Duodenal mucosa (tissue), 2 donors: Measurements from ENCODE around the gene RFXAP.

ENCODE experiments used
- H3K27ac ChIP-seq: one replicate; pipeline ENCODE4 v1.7.0; 2013; ENCODE audit warnings: low read depth, low read length
- H3K27me3 ChIP-seq, 2 donors: one replicate each; pipeline ENCODE4 v1.7.0; 2013; ENCODE audit warnings: low read length in 2 of 2, control low read depth in 1 of 2; ENCODE audit not compliant: insufficient read depth in 2 of 2, control insufficient read depth in 1 of 2
- H3K36me3 ChIP-seq, 2 donors: one replicate each; pipeline ENCODE4 v1.7.0; 2013; ENCODE audit warnings: low read length in 2 of 2, control low read depth in 1 of 2; ENCODE audit not compliant: insufficient read depth in 2 of 2, control insufficient read depth in 1 of 2
- H3K4me1 ChIP-seq, 2 donors: one replicate each; pipeline ENCODE4 v1.7.0; 2013; ENCODE audit warnings: low read length in 2 of 2, control low read depth in 1 of 2; ENCODE audit not compliant: insufficient read depth in 2 of 2, control insufficient read depth in 1 of 2
- H3K4me3 ChIP-seq, 2 donors: one replicate each; pipeline ENCODE4 v1.7.0; 2013; ENCODE audit warnings: low read length in 2 of 2, low read depth in 1 of 2
- H3K9ac ChIP-seq, 2 donors: one replicate each; pipeline ENCODE4 v1.7.0; 2013; ENCODE audit warnings: low read length in 2 of 2, low read depth in 1 of 2
- H3K9me3 ChIP-seq, 2 donors: one replicate each; pipeline ENCODE4 v1.7.0; 2013; ENCODE audit warnings: low read length in 2 of 2, control low read depth in 1 of 2; ENCODE audit not compliant: control insufficient read depth in 1 of 2

RFXAP gene

DNA sequence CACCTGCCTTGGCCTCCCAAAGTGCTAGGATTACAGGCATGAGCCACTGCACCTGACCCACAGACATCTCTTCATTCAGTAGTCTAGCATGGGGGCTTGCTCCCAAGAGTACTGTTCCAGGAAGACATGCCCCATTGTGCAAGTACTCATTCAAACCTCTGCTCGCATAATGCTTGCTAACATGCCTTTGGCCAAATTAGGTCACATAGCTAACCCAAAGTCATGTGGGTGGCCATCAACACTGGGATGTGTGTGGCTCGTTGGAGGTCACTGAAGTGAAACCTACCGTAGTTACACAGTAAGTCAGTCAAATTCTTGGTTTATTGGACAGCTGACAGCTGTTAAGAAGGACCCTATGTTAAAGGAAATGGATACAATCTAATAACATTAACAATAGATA is 20.3 kb downstream of the RFXAP start:
- H3K9ac ChIP-seq, result no peak overlapping the region
- no peaks in the 10 kb centered on the region for H3K27me3 ChIP-seq
- no peak overlapping the region for H3K4me3 ChIP-seq
- H3K9me3 ChIP-seq, result no peaks in the 10 kb centered on the region
- no peaks in the 10 kb centered on the region for H3K36me3 ChIP-seq
- H3K4me1 ChIP-seq, result no peaks in the 10 kb centered on the region
- no peak overlapping the region for H3K27ac ChIP-seq

DNA sequence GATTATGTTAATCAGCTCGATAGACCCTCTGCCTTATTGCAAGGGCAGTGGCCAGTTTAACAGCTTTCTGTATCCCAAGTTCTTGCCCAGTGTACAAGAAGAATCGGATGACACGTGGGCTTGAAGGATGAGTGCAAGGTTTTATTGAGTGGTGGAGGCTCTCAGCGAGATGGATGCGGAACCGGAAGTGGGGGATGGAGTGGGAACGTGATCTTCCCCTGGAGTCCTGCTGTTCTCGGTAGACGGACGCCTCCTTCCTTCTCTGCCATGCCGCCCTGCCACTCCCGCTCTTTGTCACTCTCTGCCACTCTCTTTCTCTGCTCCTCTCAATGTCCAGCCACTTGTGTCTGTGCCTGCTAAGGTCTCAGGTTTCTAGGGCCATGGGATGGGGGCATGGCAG is 21.0 kb downstream of the RFXAP start:
- Histone ChIP-seq H3K27me3 (no peaks in the 10 kb centered on the region), H3K9ac (no peak overlapping the region), H3K27ac (no peak overlapping the region), H3K36me3 (no peaks in the 10 kb centered on the region), H3K4me1 (no peaks in the 10 kb centered on the region), H3K9me3 (no peaks in the 10 kb centered on the region), H3K4me3 (no peak overlapping the region)

DNA sequence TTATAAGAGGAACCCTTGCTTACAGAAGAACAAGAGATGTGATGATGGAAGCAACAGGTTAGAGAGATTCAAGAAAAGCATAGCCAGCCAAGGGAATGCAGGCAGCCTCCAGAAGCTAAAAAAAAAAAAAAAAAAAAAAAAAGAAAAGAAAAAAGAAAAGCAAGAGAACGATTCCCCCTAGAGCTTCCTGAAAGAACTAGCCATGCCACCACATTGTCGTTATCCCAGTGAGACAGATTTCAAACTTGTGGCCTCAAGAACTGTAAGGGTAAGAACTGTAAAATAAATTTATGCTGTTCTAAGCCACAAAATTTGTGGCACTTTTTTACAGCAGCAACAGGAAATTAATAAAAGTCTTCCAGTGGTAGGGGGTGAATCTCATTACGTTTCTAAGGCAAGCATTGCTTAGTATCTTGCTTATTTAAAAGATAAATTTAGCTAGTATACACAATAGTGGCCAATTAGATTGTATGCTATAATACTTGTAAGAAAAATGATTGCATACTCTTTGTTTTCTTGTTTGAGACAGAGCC is 21.8 kb downstream of the RFXAP start:
- H3K4me3 ChIP-seq, result no peak overlapping the region
- H3K9ac ChIP-seq, result no peak overlapping the region
- no peaks in the 10 kb centered on the region for H3K27me3 ChIP-seq
- no peak overlapping the region for H3K27ac ChIP-seq
- H3K4me1 ChIP-seq, result no peaks in the 10 kb centered on the region
- no peaks in the 10 kb centered on the region for H3K9me3 ChIP-seq
- no peaks in the 10 kb centered on the region for H3K36me3 ChIP-seq

DNA sequence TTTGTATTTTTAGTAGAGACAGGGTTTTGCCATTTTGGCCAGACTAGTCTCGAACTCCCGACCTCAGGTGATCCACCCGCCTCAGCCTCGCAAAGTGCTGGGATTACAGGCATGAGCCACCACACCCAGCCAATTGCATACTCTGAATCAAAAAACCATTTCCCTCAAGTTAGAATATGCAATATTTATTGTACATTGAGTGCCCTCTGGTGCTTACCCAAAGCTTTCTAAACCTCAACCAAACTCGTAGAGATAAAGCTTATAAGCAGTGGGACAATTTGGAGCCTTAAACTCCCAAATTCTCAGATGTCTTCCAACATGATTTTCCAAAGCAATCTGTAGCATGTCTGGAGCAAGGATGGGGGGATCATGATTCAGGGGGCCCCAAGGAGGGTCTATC is 22.4 kb downstream of the RFXAP start:
- Histone ChIP-seq H3K27me3 (no peaks in the 10 kb centered on the region), H3K27ac (no peak overlapping the region), H3K9me3 (no peaks in the 10 kb centered on the region), H3K4me3 (no peak overlapping the region), H3K36me3 (no peaks in the 10 kb centered on the region), H3K4me1 (no peaks in the 10 kb centered on the region), H3K9ac (no peak overlapping the region)

DNA sequence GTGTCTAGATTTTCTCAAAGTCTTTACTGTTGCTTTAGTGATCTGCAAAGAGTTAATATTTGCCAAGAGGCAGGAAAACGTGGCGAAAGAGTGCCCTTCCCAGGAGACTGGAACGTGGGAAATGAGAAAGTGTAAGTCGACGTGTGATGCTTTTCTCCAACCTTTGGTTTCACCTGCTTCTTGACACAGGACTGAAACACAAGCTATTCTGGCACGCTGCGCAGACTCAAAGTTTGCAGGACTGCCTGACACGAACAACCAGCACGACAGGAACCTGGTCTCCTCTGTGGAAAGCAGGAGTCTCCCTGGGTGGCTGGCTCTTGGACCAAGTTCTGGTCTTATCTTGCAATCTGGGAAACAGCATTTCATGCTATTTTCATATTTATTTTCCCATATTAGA is 28.6 kb downstream of the RFXAP start:
- H3K9me3 ChIP-seq, result no peaks in the 10 kb centered on the region
- H3K9ac ChIP-seq, result no peak overlapping the region
- no peaks in the 10 kb centered on the region for H3K4me1 ChIP-seq
- H3K27ac ChIP-seq, result no peak overlapping the region
- H3K27me3 ChIP-seq, result no peaks in the 10 kb centered on the region
- H3K36me3 ChIP-seq, result no peaks in the 10 kb centered on the region
- H3K4me3 ChIP-seq, result no peak overlapping the region

DNA sequence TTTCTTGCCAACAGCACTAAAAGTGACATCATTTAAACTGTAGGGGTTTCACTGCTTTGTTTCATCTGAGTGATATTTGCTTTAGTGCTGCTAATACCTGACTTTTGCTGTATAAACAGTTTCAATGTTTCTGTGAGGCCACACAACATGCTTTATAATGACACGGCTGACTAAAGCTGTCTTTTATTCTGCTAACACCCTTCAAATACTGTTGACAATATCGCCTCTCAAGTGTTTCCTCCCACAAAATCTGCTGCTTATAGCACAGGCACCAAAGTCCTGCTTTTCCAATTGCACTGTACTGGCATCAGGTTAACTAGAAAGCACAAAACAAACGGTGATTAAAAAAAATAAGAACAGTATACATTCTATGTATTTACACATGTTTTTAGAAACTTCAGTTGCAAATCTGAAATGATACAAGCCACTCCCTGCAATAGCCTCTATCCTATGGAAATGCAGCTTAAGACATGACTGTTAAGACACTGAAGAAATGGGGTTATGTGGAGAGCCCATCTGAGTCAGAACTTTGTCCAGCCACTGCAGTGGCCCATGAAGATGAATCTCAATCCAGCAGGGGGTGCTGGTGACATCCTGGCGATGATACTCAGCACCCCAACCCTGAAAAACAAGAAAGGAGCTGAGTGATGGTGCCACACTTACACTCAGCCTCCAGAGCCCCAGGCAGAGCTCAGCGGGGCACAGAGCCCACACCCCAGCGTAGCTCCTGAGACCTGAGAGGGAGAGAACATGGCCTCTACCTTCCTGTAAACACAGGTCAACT is 29.4 kb downstream of the RFXAP start:
- H3K9me3 ChIP-seq, result no peaks in the 10 kb centered on the region
- no peaks in the 10 kb centered on the region for H3K27me3 ChIP-seq
- H3K36me3 ChIP-seq, result no peaks in the 10 kb centered on the region
- H3K4me3 ChIP-seq, result no peak overlapping the region
- no peak overlapping the region for H3K9ac ChIP-seq
- H3K27ac ChIP-seq, result no peak overlapping the region
- H3K4me1 ChIP-seq, result no peaks in the 10 kb centered on the region

DNA sequence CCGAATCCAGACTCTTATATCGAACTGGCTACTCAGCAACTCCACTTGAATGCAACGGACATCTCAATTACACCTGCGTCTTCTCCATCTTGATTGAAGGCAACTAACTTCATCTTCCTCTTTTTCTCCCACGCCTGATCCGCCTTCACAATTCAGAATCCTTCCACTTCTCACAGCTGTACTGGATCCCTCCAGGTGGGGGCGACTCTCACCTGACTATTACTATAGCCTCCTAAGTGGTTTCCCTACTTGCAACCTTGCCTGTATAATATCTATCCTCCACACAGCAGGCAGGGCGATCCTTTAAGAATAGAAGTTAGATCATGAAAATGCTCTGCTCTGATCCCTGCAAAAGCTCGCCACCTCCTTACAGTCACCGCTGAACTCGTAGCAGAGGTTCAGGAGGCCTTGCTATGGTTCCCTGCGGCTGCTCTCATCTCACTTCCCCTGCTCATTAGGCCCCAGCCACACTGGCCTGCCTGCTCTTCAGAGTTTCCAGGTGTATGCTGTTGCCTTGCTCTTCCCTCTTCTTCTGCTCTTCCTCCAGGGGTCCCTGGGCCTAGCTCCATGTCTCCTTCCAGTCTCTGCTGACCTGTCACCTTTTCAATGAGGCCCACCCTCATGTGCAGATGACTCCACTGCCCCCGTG is 31.9 kb downstream of the RFXAP start:
- H3K4me1 ChIP-seq, result no peaks in the 10 kb centered on the region
- no peaks in the 10 kb centered on the region for H3K27me3 ChIP-seq
- H3K36me3 ChIP-seq, result no peaks in the 10 kb centered on the region
- no peaks in the 10 kb centered on the region for H3K9me3 ChIP-seq
- no peak overlapping the region for H3K9ac ChIP-seq
- H3K27ac ChIP-seq, result no peak overlapping the region
- no peak overlapping the region for H3K4me3 ChIP-seq

DNA sequence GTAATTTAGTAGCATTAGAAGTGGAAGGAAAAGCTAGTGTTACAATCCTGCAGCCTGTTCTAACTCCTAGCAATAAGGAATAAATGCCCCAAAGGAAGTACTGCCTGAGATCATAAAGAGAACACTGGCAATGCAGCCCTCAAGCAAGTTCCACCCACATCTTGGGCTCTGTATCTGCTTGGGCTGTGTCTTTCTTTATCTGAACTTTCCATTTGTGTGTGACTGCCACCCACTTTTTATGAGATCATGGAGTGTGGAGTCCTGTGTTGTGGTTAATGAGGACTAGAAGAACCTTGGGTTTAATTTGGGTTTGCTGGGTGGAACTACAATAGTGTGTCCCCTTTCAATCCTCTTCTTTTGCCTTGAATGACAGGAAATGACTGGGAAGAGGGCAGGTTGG is 38.2 kb downstream of the RFXAP start:
- Histone ChIP-seq H3K4me1 (no peaks in the 10 kb centered on the region), H3K27ac (no peak overlapping the region), H3K4me3 (no peak overlapping the region), H3K36me3 (no peaks in the 10 kb centered on the region), H3K9ac (no peak overlapping the region), H3K9me3 (no peaks in the 10 kb centered on the region), H3K27me3 (no peaks in the 10 kb centered on the region)

DNA sequence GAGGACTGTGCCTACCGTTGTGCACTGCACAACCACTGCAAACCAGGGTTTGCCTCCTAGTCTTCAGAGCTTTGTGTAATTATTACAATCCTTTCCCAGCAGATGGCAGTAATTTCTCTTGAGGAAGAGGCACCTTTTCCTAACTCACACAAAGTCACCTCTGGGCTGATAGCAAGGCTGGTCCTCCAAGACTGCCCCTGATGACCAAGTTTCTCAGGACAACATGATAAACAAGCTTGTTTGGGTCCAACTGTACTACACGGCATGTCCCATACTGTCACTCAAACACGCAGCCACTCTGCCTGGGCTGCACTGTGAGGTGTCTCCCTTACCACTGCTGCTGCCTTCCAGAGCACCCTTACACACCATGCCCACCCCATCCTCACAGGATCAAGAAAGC is 39.3 kb downstream of the RFXAP start:
- Histone ChIP-seq H3K9ac (no peak overlapping the region), H3K9me3 (no peaks in the 10 kb centered on the region), H3K27me3 (no peaks in the 10 kb centered on the region), H3K4me1 (no peaks in the 10 kb centered on the region), H3K27ac (no peak overlapping the region), H3K4me3 (no peak overlapping the region), H3K36me3 (no peaks in the 10 kb centered on the region)

DNA sequence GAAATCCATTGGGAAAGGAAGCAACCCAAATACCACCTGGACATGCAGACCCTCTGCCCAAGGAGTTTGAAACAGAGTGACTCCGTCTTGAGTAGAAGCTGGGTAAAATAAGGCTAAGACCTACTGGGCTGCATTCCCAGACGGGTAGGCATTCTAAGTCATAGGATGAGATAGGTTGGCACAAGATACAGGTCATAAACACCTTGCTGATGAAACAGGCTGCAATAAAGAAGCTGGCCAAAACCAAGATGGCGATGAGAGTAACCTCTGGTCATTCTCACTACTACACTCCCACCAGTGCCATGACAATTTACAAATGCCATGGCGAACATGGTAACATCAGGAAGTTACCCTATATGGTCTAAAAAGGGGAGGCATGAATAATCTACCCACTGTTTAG is 40.2 kb downstream of the RFXAP start:
- H3K4me1 ChIP-seq, result no peaks in the 10 kb centered on the region
- H3K27ac ChIP-seq, result no peak overlapping the region
- no peaks in the 10 kb centered on the region for H3K27me3 ChIP-seq

More for the DNA sequence above, 40.2 kb downstream of the RFXAP start:
- Histone ChIP-seq H3K36me3 (no peaks in the 10 kb centered on the region), H3K4me3 (no peak overlapping the region), H3K9me3 (no peaks in the 10 kb centered on the region), H3K9ac (no peak overlapping the region)
